Diencephalon (tissue), 1 donor: Measurements from ENCODE around the gene OR2K2. TPM values are rescaled to one million over a fixed set of nuclear protein-coding genes. Genes with fewer than 3 reads are reported as not detected.

ENCODE experiments used
- total RNA-seq: library from RNA; depleted of rRNA; stranded (reverse); fragments of >200 nt; gene quantifications from one replicate; pipeline ENCODE4 v1.2.3, GENCODE V29; 2014

OR2K2 gene, protein sequence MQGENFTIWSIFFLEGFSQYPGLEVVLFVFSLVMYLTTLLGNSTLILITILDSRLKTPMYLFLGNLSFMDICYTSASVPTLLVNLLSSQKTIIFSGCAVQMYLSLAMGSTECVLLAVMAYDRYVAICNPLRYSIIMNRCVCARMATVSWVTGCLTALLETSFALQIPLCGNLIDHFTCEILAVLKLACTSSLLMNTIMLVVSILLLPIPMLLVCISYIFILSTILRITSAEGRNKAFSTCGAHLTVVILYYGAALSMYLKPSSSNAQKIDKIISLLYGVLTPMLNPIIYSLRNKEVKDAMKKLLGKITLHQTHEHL
- not detected for total RNA-seq

DNA sequence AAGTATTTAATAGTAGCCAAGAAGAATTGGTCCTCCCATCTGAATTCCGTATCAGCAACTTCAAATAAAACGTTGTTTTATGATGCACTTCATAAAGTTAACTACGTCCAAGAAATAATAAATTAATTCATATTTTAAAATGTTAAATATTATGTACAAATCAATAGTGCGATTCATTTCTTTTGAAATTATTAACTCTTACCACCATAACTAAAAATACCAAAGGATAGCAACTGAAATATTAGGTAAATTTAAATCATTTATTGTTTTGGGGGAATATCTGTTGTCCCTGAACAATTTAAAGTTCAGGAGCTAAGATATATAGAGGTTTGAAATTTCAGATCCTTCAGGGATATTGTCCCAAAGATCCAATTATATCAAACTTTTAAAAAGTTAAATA, at the start of gene OR2K2:
TSS of gene OR2K2 (minus strand) at position 101 of the 400 bp plus-strand sequence. CDS start 1,791 bp downstream, outside the sequence.

Other genes with a start within 250 kb of the OR2K2 start
- gene ECPAS, start 154.2 kb upstream of the OR2K2 start, total RNA-seq = 125 TPM
- gene ZNF483, start 195.0 kb upstream of the OR2K2 start, total RNA-seq = 65.7 TPM